AG04450 (cell line): ENCODE measurements around the gene NPC1L1. TPM values are rescaled to one million over a fixed set of nuclear protein-coding genes. Genes with fewer than 3 reads are reported as not detected.
"Not testable (repeated sequence)": the region's sequence is repeated elsewhere in the genome, so short reads cannot be mapped to it uniquely, and the experiment has no call there.

Experiments
- CTCF ChIA-PET: fragments of 300-600, 350-600 bp; formaldehyde crosslinking; extraction: SDS; loops from one replicate; lab custom pipeline; 2022; ENCODE audit warnings: antibody characterized with exemption, inconsistent platforms; lab: Charles Lee
- POLR2A ChIA-PET: fragments of 350-600 bp; formaldehyde crosslinking; extraction: SDS; loops from one replicate; lab custom pipeline; 2021; ENCODE audit warnings: antibody characterized with exemption, inconsistent platforms; lab: Yijun Ruan, JAX
- DNase-seq: peaks from one replicate; pipeline ENCODE4 v3.0.0-alpha.2; 2011; ENCODE audit warnings: low read depth, low spot score
- H3K27ac ChIP-seq: one replicate; pipeline ENCODE4 v1.5.1; 2012; ENCODE audit warnings: low read depth, low read length, control low read depth
- H3K27me3 ChIP-seq: one replicate; pipeline ENCODE4 v1.6.0; 2012; ENCODE audit warnings: low read length; ENCODE audit not compliant: control insufficient read depth, insufficient read depth
- H3K4me3 ChIP-seq: 2 replicates; pipeline ENCODE4 v1.5.1; 2011; ENCODE audit warnings: mild to moderate bottlenecking, low read depth, low read length, control low read depth
- H3K9me3 ChIP-seq: 2 replicates; pipeline ENCODE4 v1.5.1; 2012; ENCODE audit warnings: low read length; ENCODE audit not compliant: control insufficient read depth, insufficient read depth
- CTCF ChIP-seq: IDR thresholded peaks from 2 replicates; pipeline ENCODE4 v1.5.1; 2011; ENCODE audit warnings: low read depth, low read length, control low read depth, inconsistent platforms
- polyA plus RNA-seq: library from polyadenylated mRNA; depleted of rRNA; stranded (reverse); fragments of >200 nt; gene quantifications from 2 replicates; pipeline ENCODE4 v1.2.3, GENCODE V29; 2011

NPC1L1 gene
- polyA plus RNA-seq, 1 experiment, result 0.36 TPM

- no peak overlapping the region for H3K4me3 ChIP-seq
- no peak overlapping the region for H3K27ac ChIP-seq
- no peak for DNase-seq
- no peaks in the 10 kb centered on the region for H3K9me3 ChIP-seq
- TF ChIP-seq CTCF, result peak; percentile 99
- CTCF ChIA-PET, result interaction anchor here (0.5 to 4.4 kb wide), 26 partner anchors 9 to 513 kb away, joined by 3 to 58 read pairs (median 4); partner anchors contain the start of genes DDX56, NUDCD3 and YKT6
- H3K27me3 ChIP-seq, result no peaks in the 10 kb centered on the region
- POLR2A ChIA-PET, result interaction anchor here (0.6 to 2.0 kb wide), 3 partner anchors 9 to 281 kb away, joined by 3 to 9 read pairs (median 3); partner anchors contain the start of gene DDX56
These were observed 24.1 kb upstream of the NPC1L1 start for GRCh38 chr7:44565097-44565794.

GRCh38 chr7:44564606-44565005 lies 23.5 kb upstream of the NPC1L1 start:
- no peak overlapping the region for H3K27ac ChIP-seq
- ChIA-PET POLR2A (interaction anchor here (2.0 kb wide), 1 partner anchor 9 kb away, joined by 9 read pairs; the partner anchor contains the start of gene DDX56), CTCF (interaction anchor here (0.9 to 4.4 kb wide), 19 partner anchors 8 to 363 kb away, joined by 3 to 58 read pairs (median 5); partner anchors contain the start of genes NUDCD3 and YKT6)
- DNase-seq, result no peak
- H3K4me3 ChIP-seq, result no peak overlapping the region
- H3K9me3 ChIP-seq, result no peaks in the 10 kb centered on the region
- no peak for TF ChIP-seq CTCF
- no peaks in the 10 kb centered on the region for H3K27me3 ChIP-seq

GRCh38 chr7:44563171-44563679 lies 22.1 kb upstream of the NPC1L1 start:
- Histone ChIP-seq H3K4me3 (no peak overlapping the region), H3K27me3 (no peaks in the 10 kb centered on the region), H3K9me3 (no peaks in the 10 kb centered on the region), H3K27ac (no peak overlapping the region)
- no peak for DNase-seq
- ChIA-PET POLR2A (no interaction called here), CTCF (interaction anchor here (3.2 to 4.4 kb wide), 2 partner anchors 73 to 215 kb away, joined by 38 to 46 read pairs; partner anchors contain the start of gene NUDCD3)
- TF ChIP-seq CTCF, result no peak

- DNase-seq, H3K27me3 ChIP-seq, H3K9me3 ChIP-seq, H3K4me3 ChIP-seq, H3K27ac ChIP-seq, POLR2A ChIA-PET: not testable (repeated sequence)
- CTCF ChIA-PET, result interaction anchor here (1.6 to 4.4 kb wide), 2 partner anchors 214 to 321 kb away, joined by 4 to 46 read pairs; no protein-coding TSS in a partner anchor
These were observed 21.5 kb upstream of the NPC1L1 start for GRCh38 chr7:44562622-44562962.

GRCh38 chr7:44561962-44562621 lies 21.0 kb upstream of the NPC1L1 start:
- DNase-seq, result no peak
- TF ChIP-seq CTCF, result no peak
- H3K4me3 ChIP-seq, result no peak overlapping the region
- POLR2A ChIA-PET, result no interaction called here
- CTCF ChIA-PET, result interaction anchor here (1.6 kb wide), 1 partner anchor 321 kb away, joined by 4 read pairs; no protein-coding TSS in a partner anchor
- peaks cover 3% of the 10 kb centered on the region for H3K27me3 ChIP-seq
- no peaks in the 10 kb centered on the region for H3K9me3 ChIP-seq
- no peak overlapping the region for H3K27ac ChIP-seq
